Right hindlimb (tissue), 1 donor: Measurements from ENCODE around the gene DTX3L.
"Not testable (repeated sequence)": the region's sequence is repeated elsewhere in the genome, so short reads cannot be mapped to it uniquely, and the experiment has no call there.

Experiments used
- DNase-seq: peaks from one replicate; pipeline ENCODE4 v3.0.0-alpha.2; 2018

Gene DTX3L

DNA sequence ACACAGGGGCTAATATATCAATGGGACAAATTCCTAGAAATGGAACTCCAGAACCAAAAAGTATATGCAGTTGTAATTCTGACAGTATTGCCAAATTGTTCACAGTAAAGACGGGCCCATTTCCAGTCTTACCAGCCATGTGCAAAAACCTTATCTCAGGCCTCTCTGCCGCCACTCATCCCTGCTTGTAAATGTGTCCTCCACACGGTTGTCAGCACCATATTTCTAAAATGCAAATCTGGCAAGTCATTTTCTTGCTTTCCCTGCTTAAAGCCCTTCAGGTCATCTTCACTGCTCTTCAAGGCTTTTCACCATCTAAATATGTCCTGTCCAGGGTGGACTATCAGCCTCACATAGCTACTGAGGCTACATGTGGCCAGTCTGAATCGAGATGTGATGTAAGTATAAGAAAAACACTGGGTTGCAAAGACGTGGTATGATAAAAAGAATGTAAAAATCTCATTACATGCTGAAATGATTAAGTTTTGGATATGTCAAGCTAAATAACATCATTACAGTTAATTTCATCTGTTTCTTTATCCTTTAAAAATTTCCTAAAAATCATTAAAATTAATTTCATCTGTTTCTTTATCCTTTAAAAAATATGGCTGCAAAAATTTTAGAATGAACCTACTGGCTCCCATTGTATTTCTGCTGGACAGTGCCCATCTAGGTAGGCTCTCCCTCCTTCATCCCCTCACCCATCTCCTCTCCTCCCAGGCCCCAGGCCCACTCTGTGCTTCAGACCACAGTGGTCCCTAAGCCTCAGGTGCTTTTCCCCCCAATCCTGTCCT, 1.0 kb upstream of the DTX3L start:
- no peak for DNase-seq

DNA sequence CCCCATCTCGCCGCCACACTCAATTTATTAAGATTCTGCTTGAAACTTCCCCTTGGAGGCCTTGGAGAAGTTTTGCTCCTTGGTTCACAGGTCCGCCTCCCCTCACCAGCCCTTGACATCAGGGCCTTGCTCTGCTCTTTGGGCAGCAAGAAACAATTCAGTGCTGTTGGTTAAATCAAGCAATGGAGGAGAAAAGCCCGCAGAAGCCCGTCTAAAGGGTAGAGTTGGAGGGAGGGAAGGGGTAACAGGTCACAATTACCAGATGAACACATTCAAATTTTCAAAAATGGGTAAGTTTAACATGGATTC, 467 bp upstream of the DTX3L start:
- DNase-seq = no peak

DNA sequence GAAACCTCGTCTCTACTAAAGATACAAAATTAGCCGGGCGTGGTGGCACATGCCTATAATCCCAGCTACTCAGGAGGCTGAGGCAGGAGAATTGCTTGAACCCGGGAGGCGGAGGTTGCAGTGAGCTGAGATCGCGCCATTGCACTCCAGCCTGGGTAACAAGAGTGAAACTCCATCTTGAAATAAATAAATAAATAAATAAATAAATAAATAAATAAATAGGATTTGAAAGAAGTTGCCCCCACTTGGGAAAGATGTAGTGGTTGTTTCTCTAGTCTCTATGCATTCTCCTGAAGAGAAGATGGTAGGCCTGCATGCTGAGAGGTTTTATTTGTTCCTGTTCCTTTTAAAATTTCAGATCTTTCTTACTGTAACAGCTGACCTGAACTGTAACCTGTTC, 4.0 kb downstream of the DTX3L start:
- not testable (repeated sequence) for DNase-seq

DNA sequence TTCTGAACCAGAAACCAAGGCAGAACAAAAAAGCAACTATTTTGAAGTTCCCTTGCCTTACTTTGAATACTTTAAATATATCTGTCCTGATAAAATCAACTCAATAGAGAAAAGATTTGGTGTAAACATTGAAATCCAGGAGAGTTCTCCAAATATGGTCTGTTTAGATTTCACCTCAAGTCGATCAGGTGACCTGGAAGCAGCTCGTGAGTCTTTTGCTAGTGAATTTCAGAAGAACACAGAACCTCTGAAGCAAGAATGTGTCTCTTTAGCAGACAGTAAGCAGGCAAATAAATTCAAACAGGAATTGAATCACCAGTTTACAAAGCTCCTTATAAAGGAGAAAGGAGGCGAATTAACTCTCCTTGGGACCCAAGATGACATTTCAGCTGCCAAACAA, 4.6 kb downstream of the DTX3L start:
- DNase-seq = no peak

DNA sequence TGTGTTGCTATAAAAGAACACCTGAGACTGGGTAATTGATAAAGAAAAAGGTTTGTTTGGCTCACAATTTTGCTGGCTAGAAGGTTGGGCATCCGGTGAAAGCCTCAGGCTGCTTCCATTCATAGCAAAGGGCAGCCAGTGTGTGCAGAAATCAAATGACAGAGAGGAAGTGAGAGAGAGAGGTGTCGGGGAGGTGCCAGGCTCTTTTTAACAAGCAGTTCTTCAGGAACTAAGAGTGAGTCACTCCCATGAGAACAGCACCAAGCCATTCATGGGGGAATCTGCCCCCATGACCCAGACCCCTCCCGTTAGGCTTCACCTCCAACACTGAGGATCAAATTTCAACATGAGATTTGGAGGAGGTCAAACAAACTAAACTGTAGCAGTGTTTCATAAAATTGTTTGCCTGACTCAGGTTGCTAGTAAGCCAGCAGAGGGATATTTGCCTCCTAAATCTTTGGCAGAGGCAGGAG, 8.8 kb downstream of the DTX3L start:
- no peak for DNase-seq

DNA sequence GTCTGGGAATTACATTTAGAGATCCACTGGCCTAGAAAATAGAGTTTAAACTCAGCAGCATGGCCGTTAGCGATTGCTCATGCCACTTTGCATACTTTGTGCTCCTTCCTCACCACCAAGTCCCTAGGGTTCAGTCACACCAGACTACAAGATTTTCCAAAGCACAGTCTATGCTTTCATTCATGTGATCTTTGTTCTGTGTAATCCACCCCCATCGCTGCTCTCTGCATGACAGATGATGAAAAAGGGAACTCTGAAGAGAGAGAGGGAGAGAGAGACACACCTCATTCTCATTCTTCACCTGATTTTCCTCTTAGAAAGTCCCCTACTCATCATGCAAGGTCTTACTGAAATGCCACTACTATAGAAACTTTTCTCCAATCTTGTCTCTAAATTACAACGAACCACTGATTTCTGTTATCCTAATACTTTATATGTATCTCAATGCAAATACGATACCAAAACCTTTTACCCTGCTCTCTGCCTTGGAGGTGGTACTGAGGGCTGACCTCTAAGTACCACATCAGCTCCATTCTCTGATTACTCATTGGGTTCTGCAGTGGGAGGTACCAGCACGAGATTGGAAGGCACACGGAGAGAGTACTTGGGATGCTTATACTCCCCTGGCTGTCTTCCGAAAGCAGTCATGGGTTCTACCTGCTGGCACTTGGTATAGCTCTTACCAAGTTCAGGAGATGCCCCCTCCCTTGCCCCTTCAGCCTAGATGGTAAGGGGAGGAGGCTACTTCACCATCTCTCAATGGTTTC, 12.2 kb downstream of the DTX3L start:
- DNase-seq = no peak

DNA sequence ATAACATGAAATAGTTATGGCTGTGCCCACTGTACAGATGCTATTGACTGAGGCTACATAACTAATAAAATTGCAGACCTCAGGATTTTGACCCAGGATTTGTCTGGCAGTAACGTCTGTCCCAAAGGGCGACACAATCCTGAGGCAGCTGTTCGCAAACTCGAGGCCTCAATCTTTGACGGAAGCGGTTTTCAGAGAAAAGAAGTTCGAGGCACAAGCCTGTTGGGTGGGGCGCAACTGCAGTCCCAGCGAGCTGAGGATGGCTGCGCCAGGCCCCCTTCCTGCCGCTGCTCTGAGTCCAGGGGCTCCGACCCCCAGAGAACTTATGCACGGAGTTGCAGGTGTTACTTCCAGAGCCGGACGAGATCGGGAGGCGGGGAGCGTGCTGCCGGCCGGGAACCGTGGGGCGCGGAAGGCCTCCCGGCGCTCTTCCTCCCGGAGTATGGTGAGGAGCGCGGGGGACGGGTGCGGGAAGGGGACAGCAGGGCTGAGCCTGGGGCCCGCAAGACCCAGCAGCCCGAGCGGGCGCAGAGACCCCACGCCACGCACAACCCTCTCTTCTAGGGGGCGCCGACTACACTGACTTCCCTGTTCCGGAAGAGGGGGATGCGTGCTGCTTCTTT, 13.4 kb downstream of the DTX3L start, which contains the start of gene PARP15:
Gene PARP15 (plus strand): TSS at position 242 of the 623 bp plus-strand sequence. CDS start 18 bp downstream, at position 260.
- DNase-seq = no peak

DNA sequence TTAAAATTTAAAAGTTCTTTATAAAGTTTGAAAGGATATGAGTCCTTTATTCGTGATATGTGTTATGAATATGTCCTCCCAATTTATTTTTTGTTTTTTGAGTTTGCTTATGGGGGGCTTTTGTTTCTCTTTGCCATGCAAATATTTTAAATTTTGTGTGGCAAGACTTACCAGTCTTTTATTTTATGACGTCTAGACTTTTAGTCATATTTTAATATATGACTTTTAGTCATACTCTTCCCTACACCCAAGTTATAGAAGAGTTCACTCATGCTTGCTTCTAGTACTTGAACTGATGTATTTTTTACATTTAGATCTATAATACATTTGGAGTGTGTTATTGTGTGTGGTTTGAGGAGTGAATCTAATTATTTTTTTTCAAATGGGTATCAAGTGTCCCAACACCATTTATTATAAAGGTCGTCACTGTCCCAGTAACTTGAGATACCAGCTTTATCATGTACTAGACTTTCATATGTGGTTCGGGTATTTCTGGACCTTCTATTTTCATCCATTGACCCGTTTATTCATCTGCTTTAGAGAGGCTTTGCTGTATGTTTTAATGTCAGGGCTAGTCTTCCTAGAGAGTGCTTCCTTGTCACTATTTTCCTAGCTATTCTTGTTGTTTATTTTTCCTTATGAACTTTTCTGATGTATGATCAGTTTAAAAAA, 14.1 kb downstream of the DTX3L start:
- no peak for DNase-seq

DNA sequence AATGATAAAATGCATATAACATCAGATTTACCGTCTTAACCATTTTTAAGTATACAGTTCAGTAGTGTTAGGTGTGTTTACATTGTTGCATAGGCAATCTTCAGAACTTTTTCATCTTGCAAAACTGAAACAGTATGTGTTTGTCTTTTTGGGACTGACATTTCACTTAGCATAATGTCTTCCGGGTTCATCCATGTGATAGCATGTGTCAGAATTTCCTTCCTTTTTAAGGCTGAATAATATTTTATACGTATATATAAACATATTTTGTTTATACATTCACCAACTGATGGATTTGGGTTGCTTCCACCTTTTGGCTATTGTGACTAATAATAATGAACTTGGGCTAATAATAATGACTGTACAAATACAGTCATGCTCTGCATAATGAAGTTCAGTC, 16.3 kb downstream of the DTX3L start:
- no peak for DNase-seq

DNA sequence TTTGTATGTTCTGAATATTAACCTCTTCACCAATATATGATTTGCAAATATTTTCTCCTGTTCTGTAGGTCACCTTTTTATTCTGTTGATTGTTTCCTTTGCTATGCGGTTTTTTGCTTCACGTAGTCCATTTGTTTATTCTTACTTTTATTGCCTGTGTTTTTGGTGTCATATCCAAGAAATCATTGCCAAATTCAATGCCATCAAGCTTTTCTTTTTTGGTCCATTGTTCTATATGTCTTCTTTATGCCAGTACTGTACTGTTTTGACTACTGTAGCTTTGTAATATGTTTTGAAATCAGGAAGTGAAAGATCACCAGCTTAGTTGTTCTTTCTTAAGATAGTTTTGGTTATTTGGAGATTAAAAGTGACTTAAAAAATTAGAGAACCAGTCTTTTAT, 17.5 kb downstream of the DTX3L start:
- DNase-seq = no peak

DNA sequence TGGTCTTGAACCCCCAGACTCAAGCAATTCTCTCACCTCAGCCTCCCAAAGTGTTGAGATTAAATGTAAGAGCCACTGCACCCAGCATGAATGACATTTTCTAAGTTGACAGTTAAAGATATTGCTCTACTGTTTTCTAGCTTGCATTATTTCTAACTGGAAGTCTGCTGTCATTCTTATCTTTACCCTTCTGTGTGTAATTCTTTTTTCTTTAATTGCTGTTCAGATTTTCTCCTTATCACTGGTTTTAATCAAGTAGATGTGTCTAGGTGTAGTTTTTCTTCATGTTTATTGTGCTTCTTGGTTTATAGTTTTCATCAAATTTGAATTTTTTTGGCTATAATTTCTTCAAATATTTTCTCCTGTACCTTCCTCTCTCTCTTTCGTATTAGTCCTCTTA, 18.3 kb downstream of the DTX3L start:
- DNase-seq = no peak

DNA sequence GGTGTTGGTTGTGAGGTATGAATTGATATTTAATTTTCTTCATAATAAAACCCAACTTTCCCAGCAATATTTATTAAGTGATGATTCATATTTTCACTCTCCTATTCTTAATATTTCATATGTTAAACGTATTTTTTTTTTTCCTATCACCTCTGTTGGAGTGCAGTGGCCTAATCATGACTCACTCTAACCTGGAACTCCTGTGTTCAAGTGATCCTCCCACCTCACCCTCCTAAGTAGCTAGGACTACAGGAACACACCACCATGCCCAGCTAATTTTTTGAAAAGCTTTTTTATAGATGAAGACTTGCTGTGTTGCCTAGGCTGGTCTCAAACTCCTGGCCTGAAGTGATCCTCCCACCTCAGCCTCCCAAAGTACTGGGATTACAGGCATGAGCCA, 22.0 kb downstream of the DTX3L start:
- DNase-seq = no peak

DNA sequence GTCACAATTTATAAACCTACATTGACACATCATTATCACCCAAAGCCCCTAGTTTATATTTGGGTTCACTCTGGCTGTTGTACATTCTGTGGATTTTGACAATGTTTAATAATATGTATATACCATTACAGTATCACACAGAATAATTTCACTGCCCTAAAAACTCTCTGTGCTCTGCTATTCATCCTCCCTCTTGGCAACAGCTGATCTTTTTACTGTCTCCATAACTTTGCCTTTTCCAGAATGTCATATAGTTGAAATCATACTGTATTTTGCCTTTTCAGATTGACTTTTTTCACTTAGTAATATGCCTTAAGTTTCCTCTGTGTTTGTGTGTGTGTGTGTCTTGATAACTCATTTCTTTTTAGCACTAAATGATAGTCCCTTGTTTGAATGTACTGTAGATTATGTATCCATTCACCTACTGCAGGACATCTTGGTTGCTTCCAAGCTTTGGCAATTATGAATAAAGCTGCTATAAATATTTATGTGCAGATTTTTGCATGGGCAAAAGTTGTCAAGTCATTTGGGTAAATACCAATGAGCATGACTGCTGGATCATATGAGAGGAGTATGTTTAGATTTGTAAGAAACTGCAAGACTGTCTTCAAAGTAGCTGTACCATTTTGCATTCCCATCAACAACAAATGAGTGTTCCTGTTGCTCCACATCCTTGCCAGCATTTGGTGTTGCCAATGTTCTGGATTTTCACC, 22.8 kb downstream of the DTX3L start:
- DNase-seq = no peak

DNA sequence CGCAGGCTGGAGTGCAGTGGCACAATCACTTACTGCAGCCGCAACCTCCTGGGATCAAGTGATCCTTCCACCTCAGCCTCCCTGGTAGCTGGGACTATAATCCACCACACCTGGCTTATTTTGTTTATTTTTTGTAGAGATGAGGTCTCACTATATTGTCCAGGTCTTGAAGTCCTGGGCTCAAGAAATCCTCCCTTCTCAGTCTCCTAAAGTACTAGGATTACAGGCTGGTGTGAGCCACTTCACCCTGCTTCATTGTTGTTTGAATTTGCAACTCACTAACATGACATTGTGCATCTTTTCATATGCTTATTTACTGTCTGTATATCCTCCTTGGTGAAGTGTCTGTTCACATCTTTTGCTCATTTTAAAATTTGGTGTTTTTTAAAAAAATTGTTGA, 23.4 kb downstream of the DTX3L start:
- no peak for DNase-seq

DNA sequence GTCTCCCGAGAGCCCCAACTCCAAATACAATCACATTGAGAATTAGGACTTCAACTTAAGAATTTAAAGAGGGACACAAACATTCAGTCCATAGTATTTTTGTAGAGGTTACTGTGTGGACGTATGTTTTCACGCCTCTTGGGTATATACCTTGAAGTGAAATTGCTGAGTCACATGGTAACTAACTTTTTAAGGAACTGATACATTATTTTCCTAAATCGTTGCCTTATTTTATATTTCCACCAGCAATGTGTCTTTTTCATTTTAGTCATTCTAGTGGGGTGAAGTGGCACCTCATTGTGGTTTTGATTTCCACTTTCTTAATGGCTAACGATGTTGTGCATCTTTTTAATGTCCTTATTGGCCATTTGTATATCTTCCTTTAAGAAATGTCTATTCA, 25.2 kb downstream of the DTX3L start:
- no peak for DNase-seq

DNA sequence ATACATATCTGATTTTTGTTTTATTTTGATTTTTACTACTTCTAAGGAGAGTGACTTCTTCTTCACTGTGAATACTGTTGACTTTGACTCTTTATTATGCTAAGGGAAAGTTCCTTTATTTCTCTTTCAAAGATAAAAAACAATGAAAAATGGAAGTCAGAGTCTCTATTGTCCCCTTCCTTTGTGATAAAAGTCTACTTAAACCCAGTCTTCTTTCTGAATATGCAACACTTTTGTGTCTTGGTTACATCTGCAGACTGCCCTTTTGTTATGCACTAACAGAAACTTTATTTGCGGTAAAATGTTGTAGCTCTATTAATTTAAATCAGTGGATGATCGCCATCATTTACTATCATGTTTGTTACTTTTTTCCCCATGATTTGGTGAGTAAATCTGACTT, 26.5 kb downstream of the DTX3L start:
- no peak for DNase-seq

DNA sequence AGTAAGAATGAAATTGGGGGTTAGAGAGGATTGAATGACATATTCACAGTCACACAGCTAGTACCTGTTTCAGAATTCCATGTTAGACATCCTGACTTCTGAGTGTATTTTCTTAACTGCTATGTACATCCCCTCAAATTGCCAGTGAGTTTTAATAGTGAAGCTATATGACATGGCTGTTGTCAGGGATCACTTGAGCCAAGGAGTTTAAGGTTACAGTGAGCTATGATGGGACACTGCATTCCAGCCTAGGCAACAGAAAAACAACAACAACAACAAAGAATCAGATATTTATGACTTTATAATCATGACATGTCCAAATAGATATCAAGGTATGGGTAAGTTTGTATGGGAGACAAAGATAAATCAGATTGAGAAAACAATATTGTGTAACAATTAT, 29.9 kb downstream of the DTX3L start:
- DNase-seq = no peak

DNA sequence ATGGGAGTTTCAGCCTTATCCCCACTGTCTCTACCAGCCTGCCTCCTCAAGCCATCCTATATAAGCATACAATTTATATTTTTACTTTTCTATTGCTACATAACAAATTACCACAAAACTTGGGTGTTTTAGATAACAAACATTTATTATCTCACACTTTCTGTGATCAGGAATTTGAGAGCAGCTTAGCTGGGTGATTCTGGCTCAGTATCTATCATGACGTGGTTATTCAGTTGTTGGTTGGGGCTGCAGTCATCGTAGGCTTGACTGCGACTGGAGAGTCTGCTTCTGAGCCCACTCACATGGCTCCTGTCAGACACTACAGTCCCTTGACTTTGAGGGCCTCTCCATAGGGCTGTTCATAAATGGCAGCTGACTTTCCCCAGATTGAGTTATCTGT, 34.0 kb downstream of the DTX3L start:
- DNase-seq = no peak

DNA sequence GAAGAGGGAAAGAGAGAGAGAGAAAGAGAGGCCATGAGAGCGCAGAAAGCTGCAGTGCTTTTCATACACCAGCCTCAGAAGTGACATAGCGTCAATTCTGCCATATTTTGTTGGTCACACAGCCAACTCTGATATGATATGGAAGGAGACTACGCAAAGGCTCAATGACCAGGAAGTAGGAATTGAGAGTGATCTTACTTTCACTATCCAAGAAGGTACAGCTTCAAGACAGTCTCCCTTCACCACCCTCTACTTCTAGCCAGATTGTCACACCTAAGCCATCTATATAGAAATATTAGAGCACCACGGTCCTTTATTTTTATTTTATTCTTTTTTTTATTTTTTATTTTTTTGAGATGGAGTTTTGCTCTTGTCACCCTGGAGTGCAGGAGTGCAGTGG, 34.4 kb downstream of the DTX3L start:
- DNase-seq = no peak

DNA sequence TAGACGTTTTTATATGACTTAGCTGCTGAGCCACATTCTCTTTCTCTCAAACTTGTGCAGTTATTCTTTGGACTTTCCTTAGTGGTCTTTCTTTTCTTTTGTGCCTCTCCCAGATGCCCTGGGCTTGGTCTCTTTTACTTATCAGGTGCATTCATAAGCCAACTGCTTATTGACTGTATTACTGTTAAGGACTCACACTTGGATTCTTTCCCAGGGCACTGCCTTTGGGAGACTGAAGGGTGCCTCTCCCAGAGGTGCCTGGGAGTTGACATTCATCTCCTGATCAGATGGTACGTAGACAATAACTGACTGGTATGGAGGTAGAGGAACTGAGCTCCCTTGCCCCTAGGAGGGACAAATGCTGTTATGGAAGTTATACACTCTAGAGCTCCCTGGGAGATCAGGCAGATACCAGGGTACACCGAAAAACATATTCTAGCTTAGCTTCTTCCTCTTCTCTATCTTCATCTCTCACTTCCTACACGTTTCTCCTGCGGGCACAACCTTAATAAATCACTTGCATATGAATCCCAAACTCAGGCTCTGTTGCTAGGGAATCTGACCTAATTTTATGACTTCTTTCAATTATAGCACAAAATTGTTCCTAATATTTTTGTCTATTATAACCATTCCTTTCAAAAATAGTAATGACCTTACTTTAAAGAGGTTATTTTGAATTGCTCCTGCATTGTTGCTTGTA, 38.0 kb downstream of the DTX3L start:
- no peak for DNase-seq

DNA sequence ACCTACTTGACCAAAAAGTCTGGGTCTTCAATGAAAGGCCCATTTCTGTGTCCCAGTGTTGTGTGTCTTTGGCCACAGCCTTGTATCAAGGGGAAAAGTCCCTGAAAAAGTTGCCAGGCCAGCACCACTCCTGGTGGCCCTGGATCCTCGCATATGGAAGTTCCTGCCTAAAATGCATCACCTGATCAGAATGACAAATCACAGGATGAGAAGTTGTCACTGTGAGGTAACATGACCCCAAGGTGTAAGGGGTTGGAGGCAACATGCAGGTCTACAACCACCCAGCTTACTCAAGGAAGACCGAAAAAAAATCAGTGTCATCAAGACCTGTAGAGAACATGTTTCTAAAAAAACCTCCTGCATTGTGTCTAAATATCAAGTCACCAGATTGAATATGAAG, 38.9 kb downstream of the DTX3L start:
- no peak for DNase-seq

DNA sequence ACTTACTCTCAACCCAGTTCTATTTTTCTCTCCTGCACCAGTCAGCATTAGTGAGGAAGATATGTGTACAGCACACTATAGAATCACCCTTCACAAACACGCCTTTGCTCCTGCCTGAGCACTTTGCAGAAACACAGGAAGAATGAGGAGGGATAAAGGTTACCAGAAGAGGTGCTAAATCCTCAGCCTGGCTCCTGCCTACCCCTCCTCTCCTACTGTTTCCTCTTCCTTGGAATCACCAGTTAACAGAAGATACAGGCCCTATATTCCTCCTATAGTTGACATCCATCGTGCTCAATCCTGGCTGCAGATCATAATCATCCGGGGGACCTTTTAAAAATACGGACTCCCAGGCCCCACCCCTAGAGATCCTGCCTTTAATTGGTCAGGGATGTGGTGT, 42.2 kb downstream of the DTX3L start:
- no peak for DNase-seq
